ENCODE results near the gene PHLDB3.
"Not testable (repeated sequence)": the region's sequence is repeated elsewhere in the genome, so short reads cannot be mapped to it uniquely, and the experiment has no call there.

Gene PHLDB3

DNA sequence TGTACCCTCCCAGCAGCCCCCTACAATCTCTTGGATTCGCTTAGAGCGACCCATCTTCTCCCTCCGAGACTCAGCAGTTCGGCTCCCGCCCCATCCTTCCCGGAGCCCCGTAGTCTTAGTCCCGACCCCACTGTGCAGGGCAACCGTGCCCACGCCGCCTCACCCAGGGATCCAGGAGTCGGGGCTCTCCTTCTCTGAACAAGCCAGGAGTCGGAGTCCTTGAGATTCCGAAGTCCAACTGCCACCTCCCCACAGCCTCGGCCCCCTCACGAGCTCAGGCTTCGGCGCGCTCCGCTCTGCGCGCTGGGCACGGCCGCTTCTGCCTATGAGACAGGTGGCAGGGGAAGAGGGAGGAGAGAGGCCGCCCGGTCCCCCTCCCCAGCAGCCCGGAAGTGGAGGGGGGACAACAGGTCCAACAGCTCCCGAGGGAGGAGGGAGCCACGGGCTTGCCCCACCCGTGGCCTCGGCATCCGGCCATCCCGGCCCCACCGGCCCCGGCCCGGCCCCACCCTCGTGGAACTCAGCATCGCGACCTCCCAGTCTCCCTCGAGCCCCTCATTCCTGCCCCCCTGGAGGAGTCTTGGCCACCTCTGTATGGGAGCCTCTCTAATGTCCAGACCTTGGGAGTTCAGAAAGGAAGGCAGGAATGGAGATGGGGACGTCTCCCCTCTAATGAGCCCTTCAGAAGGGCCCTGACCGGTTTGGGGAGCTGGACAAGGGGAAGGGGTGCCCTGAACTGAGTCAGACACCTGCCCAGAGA, at the start of gene PHLDB3:
Gene PHLDB3 (minus strand): TSS at position 321 of the 760 bp plus-strand sequence. CDS start 628 bp downstream, outside the sequence.
- no peak for DNase-seq

DNA sequence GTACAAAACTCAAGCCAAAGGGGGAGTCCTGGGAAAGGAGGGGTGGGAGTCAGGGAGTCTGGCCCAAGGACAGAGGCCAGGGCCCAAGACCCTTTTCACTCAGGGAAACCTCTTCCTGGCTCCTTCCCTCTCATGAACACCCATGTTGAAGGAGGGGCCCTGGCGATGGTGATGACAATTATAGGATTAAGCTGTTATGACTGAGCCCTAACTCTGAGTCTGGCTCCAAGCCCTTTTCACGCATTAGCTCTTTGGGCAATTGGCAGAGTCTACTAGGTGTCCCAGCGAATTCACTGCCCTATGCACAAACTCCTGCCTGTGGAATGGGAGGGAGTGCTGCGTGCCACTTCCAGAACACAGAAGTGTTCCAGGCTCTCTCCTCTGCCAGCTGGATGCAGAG, 49.1 kb upstream of the PHLDB3 start:
- DNase-seq = no peak

DNA sequence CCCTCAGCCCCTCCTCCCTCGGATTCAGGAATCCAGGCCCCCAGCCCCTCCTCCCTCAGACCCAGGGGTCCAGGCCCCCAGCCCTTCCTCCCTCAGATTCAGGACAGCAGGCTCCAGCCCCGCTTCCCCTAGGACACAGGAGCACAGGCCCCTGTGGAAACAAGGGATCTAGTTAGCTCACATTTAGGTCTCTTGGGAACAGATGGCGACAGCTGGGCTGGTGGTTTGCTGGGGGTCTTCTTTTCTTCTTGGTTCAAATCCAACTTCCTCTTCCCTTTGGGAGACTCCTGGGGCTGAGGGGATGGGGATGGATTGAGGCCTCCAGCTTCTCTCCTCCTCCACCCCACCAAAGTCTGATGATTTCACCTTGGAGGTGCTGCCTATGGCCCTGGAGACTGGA, 48.1 kb upstream of the PHLDB3 start:
- DNase-seq = no peak

DNA sequence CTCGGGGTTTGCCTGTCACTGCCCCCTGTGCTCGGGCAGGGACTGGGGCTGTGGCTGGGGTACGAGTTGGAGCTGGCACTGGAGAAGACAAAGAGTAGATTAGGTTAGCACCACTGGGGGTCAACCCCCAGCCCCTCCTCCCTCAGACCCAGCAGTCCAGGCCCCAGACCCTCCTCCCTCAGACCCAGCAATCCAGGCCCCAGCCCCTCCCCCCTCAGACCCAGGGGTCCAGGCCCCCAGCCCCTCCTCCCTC, 47.6 kb upstream of the PHLDB3 start:
- DNase-seq = no peak

DNA sequence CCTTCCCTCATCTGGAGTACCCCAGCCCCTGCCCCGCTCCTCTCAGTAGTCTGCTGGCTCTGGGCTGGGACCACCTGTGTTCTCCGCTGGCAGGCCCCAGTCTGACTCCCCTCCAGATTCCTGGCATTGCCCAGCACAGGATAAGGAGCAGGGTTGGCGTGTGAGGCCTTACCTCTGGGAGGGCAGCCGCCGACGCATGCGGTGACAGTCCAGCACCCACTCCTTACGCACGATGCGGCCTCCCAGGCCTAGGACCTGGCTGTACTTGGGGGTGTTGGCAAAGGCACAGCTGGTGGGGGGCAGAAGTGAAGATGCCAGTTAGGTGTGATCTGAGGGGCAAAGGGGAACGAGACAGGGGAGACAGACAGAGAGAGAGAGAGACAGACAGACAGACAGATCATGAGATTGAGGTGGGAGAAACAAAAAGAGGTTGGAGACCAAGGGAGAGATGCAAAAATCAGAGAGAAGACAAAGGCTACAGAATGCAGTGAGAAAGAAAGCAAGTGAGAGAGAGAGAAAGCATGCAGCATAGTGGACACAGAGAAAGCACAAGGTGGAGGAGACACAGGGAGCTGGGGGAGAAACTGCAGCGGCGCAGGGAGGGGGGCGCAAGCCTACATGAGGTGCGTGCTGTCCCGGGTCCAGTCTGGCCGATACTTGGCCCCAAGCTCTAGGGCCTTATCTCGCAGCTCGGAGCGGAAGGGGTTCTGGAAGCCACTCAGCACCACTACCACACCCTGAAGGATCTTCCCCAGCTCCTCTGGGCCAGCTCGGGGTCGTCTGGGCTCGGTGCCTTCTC, 47.1 kb upstream of the PHLDB3 start:
- no peak for DNase-seq

DNA sequence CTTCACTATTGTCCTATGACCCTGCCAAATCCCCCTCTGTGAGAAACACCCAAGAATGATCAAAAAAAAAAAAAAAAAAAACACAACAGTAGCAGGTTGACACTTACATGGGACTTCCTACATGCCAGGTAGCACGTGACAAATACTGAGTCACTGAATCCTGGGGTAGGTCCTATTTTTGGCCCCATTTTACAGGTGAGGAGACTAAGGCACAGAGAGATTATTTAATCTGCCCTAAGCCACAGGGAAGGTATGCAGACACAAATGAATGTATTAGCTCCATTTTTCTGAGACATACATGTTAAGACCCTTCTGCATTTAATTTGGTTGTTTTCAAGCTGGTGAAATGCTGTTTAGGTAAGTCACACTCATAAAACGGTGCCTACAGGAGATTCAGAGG, 44.2 kb upstream of the PHLDB3 start:
- DNase-seq = no peak

DNA sequence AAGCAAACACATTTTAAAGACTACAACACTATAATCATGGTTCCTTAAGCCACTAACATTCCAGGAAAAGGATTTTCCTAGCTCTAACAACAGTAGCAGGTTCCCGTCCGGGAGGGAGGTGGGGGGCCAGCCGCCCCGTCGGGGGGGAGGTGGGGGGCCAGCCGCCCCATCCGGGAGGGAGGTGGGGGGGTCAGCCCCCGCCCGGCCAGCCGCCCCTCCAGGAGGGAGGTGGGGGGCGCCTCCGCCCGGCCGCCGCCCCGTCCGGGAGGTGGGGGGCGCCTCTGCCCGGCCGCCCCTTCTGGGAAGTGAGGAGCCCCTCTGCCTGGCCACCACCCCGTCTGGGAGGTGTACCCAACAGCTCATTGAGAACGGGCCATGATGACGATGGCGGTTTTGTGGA, 43.4 kb upstream of the PHLDB3 start:
- DNase-seq = not testable (repeated sequence)

DNA sequence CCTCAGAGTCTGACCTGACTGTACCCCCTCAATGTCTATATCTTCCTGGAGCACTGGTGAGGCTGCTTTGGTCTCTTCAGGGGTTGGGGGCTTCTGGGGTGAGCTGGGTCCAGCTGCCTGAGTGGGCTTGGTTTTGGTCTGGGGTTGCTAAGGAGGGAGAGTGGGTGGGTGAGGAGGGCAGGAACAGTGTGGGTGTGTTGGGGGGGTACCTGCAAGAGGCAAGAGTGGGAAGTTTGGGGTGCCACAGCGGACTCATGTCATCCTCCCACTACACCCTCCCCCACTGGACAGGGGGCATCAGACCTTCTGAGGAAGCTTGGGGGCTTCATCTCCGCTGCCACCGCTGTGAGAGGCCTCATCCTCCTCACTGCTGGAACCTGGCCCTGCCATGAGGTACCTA, 42.0 kb upstream of the PHLDB3 start:
- DNase-seq = no peak

DNA sequence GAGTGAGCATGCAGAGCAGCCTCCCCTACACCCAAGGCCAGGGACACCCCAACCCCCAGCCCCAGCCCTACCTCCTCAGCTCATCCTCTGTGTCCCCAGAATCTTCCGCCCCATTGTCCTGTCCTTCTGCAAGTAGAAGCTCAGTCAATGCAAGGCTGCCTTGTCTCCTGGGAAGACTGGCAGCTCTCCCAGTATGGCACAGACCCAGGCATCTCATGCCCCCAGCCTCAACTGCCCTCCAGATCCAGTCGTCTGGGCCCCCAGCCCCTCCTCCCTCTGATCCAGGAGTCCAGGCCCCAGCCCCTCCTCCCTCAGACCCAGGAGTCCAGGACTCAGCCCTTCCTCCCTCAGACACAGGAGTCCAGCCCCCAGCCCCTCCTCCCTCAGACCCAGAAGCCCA, 41.4 kb upstream of the PHLDB3 start:
- no peak for DNase-seq

DNA sequence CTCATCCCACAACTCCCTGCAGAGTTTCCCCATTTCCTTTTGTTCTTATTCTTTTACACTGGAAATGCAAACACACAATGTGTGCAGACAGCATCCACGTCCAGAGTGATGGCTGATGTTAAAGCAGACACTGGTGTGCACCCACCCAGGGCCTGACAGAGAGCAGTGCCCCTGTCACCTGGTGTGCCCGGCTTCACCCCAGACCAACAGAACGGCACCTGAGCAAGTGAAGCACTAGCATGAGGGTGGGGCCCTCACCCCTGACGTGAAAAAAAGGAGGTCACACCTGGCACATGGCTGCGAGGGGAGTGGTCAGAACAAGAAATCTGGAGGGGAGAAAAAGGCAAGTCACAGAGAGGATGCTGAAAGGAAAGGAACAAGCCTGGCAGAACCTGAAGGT, 40.7 kb upstream of the PHLDB3 start:
- no peak for DNase-seq

DNA sequence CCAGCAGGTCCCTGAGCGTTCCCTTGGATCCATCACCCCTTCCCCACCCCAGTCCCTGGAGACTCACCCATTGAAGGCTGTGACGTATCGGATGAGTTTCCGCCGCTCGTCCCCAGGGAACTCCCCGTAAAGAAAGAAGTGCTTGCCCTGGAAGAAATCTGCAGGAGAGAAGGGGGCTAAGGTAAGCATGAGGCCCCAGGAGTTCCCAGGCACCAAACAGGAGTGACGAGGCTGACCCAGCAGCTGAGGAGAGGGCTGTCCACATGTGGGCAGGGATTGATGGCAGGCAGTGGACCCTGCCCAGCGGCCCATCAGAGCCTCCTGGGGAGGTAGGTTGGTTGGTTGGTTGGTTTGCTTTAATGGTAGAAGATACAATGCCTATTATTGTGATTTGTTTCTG, 39.5 kb upstream of the PHLDB3 start:
- DNase-seq = no peak

DNA sequence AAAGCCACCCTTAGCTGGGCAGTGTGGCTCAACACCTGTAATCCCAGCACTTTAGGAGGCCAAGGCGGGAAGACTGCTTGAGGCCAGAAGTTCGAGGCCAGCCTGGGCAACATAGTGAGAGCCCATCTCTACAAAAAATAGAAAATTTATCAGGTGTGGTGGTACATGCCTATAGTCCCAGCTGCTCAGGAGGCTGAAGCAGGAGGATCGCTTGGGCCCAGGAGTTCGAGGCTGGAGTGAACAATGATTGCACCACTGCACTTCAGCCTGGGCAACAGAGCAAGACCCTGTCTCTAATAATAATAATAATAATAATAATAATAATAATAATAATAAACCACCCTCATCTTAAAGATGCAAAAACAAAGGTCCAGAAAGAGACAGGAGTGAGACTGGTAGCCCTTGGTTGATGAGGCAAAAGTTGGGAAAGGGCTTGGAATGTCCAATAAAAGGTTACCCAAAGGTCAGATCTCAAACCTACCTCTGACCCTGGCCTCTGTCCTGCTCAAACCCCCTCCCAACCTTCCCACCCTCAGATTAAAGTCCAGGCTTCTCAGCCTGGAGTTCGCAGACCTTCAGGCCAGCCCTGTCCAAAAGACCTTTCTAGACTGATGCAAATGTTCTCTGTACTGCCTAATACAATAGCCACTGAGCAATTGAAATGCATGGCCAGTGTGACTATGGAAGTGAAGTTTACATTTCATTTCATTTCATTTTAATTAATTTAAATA, 37.5 kb upstream of the PHLDB3 start:
- DNase-seq = no peak

DNA sequence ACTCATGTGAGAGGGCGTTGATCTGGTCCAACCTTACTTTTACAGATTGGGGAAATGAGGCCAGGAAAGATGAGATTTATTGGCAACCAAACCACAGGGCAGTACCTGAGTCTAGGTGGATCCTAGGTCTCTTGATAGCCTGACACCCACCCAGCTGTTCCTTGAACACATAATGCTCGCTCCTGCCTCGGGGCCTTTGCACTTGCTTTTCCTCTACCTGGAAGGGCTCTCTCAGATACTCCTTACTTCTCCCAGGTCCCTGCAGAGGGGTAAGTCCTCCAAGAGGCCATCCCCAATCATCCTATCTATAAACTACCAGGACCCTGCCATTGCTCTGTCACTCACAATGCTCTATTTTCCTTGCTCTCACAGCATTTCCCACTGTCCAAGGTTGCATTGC, 35.8 kb upstream of the PHLDB3 start:
- DNase-seq = no peak

DNA sequence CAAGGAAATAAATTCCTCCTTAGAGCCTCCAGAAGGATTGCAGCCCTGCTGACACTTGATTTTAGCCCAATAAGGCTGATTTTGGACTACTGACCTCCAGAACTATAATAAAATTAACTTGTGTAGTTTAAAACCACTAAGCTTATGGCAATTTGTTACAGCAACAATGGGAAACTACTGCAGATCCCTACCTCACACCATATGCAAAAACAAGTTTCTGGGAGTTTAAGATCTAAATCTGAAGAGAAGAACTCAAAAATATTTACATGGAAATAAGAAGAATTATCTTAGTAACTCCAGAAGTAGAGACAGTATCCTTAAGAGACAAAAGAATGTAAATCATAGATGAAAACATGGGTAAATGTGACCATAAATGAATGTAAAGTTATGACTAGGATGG, 34.4 kb upstream of the PHLDB3 start:
- no peak for DNase-seq

DNA sequence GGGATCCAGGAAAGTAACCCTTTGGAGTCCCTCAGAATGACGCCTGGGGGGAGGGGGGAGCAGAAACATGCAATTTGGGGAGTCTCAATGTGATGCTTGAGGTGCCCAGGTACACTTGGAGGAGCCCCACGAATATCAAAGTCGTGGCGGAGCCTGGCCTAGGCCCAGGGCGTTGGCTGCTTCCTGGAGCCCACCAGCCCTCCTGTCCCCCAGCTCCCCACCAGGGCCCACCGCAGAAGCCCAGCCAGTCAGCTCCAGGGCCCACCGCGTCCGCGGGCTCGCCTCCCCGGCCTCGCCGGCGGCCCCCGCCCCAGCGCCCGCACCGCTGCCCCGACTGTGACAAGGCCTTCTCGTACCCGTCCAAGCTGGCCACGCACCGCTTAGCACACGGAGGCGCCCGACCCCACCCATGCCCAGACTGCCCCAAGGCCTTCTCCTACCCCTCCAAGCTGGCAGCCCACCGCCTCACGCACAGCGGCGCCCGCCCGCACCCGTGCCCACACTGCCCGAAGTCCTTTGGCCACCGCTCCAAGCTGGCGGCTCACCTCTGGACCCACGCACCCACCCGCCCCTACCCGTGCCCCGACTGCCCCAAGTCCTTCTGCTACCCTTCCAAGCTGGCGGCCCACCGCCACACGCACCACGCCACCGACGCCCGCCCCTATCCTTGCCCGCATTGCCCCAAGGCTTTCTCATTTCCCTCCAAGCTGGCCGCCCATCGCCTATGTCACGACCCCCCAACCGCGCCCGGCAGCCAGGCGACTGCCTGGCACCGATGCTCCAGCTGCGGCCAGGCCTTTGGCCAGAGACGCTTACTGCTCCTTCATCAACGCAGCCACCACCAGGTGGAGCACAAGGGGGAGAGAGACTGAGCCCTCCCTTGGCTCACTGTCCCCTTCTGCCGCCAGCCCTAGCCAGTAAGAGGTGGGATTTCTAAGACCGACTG, 30.5 kb upstream of the PHLDB3 start:
- peak in 1 of 2 experiments; percentile 15 for DNase-seq

DNA sequence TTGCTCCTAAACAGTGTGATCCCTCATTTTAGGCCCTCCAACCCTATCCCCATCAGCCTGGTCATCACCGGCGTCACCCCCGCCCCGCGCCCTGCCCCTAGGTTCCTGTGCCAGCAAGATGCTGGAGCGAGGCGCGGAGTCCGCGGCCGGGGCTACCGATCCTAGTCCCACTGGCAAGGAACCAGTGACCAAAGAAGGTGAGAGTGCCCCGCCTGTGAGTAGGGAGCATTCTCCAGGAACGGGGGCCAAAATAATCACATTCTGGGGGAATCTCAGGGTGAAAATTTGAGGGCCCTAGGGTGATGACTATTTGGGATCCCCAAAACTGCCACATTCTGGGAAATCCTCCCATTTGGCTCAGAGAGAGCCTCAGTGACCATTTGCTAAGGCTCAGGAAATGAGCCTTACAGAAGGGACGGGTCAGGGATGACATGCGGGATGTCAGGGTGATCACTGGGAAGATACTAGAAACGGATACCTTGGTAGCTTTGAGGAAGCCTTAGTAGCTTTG, 29.8 kb upstream of the PHLDB3 start:
- no peak for DNase-seq

DNA sequence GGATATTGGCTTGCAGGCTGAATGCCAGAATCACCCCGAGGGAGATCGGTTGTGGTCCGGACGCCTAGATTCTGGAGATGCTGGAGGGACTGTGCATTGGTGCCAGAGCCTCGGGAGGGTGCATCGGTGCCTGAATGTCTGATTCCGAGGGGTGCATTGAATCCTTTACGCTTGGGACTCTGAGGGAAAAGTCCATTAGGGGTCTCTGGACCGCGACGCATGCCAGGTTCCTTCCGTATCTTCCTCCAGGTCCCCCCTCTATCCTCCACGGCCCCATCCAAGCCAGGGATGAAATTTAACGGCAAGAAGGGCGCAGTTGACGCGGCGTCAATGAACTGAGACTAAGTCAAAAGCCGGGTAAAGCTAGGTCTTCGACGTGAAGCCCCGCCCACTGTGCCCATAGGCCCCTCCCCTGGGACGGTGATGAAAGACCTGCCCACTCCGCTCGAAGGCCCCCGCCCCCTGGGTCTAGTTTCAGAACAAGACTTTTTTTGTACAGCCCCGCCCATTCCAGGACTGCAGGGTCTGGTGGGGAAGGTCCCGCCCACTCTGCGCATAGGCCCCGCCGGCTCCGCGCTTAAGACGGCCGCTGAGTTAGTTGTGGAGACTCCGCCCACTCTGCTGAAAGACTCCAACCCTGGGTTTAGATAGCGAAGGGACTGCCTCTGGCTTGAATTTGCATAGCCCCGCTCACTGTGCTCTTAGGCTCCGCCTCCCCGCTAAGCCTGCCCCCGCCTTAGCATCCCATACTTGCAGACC, 29.2 kb upstream of the PHLDB3 start:
- peak; percentile 41 to 81 for DNase-seq

DNA sequence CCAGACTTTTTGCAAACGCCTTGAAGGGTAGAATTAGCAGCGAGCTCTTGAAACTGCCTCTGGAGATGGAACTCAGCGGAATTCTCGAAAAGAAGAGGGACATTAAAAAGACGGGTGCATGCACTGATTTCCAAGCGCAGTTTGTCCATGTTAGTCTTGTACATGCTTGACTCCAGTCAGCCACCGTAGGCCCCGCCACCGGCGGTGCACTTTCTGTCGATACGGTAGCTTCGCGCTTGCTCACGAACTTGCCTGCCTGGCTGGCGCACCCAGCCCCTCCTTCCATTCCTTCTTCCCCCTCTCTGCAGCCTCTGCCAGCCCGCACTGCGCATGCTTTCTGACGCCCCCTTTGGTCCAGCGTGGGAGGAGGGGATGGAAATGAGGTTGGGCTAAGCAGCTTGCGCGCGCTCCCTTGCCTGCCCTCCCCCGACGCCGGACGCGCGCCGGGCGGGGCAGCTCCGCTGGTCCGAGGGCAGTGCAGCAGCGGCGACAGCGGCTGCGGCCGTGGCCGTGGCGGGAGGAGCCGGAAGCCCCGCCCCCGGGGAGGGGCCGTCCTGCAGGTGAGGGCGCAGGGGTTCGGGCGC, 28.5 kb upstream of the PHLDB3 start, which contains the start of gene ZNF575:
Gene ZNF575 (plus strand): TSS at position 227 of the 584 bp plus-strand sequence. CDS start 1,235 bp downstream, outside the sequence.
- DNase-seq = peak; percentile 36 to 83

DNA sequence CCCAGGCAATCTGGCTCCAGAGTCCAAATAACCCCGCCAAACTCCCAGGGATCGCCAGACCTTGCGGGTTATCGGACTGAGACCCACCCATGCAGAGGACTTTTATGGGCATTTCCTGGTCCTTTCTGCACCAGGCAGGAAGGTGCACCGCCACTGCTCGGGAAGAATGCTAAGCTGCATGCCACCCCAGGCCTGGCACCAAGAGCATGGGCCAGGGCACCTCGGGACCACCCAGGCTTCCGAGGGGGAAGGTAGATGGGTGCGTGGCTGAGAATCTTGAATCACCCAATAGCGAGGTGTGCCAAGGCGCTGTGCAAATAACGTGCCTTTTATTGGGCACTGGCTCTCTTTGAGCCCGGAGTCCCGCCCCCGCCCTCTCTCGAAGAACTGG, 28.0 kb upstream of the PHLDB3 start:
- DNase-seq = no peak

DNA sequence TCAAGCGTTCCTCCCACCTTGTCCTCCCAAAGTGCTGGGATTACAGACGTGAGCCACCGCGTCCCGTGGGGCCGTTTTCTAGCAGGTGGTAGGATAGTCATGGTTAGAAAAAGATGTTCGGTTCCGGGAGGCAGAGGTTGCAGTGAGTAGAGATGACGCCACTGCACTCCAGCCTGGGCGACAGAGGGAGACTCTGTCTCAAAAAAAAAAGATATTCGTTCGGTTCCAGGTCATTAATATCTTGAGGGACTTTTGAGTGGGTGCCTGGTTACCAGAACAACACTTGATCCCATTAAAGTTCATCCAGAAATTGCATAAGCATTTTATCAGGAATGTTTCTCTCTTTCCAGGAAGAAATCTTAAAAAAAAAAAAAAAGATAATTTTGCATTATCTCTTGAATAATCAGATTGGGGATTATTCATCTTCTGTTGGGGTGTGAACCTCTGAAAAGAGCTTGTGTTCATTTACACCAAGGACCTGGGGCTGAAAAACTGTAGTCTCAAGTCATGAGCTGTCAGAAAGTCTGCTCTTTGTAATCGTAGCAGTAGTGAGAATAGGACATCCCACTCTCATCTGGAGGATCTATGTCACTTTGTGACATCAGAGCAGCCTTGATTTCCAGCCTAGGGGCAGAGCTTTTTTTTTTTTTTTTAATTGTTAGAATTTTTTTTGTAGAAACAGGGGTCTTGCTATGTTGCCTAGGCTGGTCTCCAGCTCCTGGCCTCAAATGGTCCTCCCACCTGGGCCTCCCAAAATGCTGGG, 23.5 kb upstream of the PHLDB3 start:
- no peak for DNase-seq
